GM12892 (cell line): ENCODE measurements around the gene ETV3.

Source experiments
- POLR2A ChIP-seq: IDR thresholded peaks from 2 replicates; pipeline ENCODE4 v1.6.1; 2011; ENCODE audit warnings: low read depth, low read length, control low read depth
- POLR2AphosphoS5 ChIP-seq: IDR thresholded peaks from 2 replicates; pipeline ENCODE4 v1.6.1; 2011; ENCODE audit warnings: low read depth, low read length, control low read depth

- TF ChIP-seq POLR2A (no peak), POLR2AphosphoS5 (no peak)
Observed at GRCh38 chr1:157115851-157116736, 22.1 kb downstream of the ETV3 start.
